Kidney epithelial cell (primary cell): ENCODE data around the gene PPP4R2. TPM values are rescaled to one million over a fixed set of nuclear protein-coding genes. Genes with fewer than 3 reads are reported as not detected.

Experiments used
- DNase-seq: peaks from one replicate; pipeline ENCODE4 v3.0.0-alpha.2; 2010; ENCODE audit warnings: low read depth
- H3K27me3 ChIP-seq: 2 replicates; pipeline ENCODE4 v1.6.0; 2011; ENCODE audit warnings: low read length; ENCODE audit not compliant: control insufficient read depth, insufficient read depth
- H3K36me3 ChIP-seq: 2 replicates; pipeline ENCODE4 v1.5.1; 2011; ENCODE audit warnings: low read length; ENCODE audit not compliant: control insufficient read depth, insufficient read depth
- H3K4me3 ChIP-seq: 2 replicates; pipeline ENCODE4 v1.5.1; 2011; ENCODE audit warnings: low read depth, mild to moderate bottlenecking, control low read depth, low read length
- CTCF ChIP-seq: IDR thresholded peaks from 2 replicates; pipeline ENCODE4 v1.5.1; 2011; ENCODE audit warnings: mild to moderate bottlenecking, moderate library complexity, low read length, control low read depth, inconsistent platforms; ENCODE audit not compliant: insufficient read depth, poor library complexity, severe bottlenecking
- total RNA-seq: library from RNA; depleted of rRNA; stranded (reverse); fragments of >200 nt; gene quantifications from 2 replicates; pipeline ENCODE4 v1.2.3, GENCODE V29; 2015

PPP4R2 gene
- total RNA-seq, 1 donor from 2014 or later, result 42.5 TPM

- TF ChIP-seq CTCF, result no peak
- Histone ChIP-seq H3K4me3 (no peak overlapping the region), H3K27me3 (no peaks in the 10 kb centered on the region), H3K36me3 (no peaks in the 10 kb centered on the region)
- no peak for DNase-seq
Measured at GRCh38 chr3:72982609-72983366, 13.8 kb upstream of the PPP4R2 start.

GRCh38 chr3:72985576-72985975 lies 11.0 kb upstream of the PPP4R2 start:
- no peaks in the 10 kb centered on the region for H3K36me3 ChIP-seq

DNA sequence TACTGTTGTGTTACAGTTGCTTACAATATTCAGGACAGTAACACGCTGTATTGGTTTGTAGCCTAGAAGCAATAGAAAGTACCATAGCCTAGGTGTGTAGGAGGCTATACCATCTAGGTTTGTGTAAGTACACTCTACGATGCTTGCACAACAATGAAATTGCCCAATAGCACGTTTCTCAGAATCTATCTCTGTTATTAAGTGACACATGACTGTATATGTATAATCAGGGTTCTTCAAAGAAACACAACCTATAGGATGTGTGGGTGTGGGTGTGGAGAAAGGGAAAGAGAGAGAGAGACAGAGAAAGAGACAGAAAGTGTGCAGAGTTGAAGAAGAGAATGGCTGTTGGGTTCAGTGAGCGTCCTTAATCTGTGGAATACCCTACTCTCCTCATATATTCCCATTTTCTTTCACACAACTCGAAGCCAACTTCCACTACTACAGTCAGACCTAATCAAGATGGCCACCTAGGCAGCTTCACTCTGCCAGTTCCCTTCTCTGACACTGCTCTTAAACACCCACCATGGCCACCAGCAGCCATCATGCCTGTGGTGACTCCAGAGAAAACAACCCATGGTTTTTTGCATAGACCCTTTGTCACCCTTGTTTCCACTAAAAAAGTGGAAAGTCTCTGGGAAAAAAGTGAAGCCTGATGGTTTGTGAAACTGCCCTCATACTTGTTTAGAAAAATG lies 5.8 kb upstream of the PPP4R2 start:
- H3K27me3 ChIP-seq, result no peaks in the 10 kb centered on the region

More at GRCh38 chr3:72985576-72985975, 11.0 kb upstream of the PPP4R2 start:
- no peak overlapping the region for H3K4me3 ChIP-seq
- no peak for DNase-seq
- H3K27me3 ChIP-seq, result no peaks in the 10 kb centered on the region
- no peak for TF ChIP-seq CTCF

GRCh38 chr3:72991522-72991921 lies 5.1 kb upstream of the PPP4R2 start:
- no peak for TF ChIP-seq CTCF
- Histone ChIP-seq H3K36me3 (no peaks in the 10 kb centered on the region), H3K4me3 (no peak overlapping the region), H3K27me3 (no peaks in the 10 kb centered on the region)
- no peak for DNase-seq

More for the DNA sequence above, 5.8 kb upstream of the PPP4R2 start:
- Histone ChIP-seq H3K4me3 (no peak overlapping the region), H3K36me3 (no peaks in the 10 kb centered on the region)
- no peak for DNase-seq
- TF ChIP-seq CTCF, result no peak

- no peaks in the 10 kb centered on the region for H3K27me3 ChIP-seq
- DNase-seq, result no peak
- no peaks in the 10 kb centered on the region for H3K36me3 ChIP-seq
- H3K4me3 ChIP-seq, result no peak overlapping the region
- TF ChIP-seq CTCF, result no peak
Measured at GRCh38 chr3:72993391-72993790, 3.2 kb upstream of the PPP4R2 start.
